Urothelium cell line (cell line): ENCODE results near the gene CTRB2.
"Not testable (repeated sequence)": the region's sequence is repeated elsewhere in the genome, so short reads cannot be mapped to it uniquely, and the experiment has no call there.

Source experiments
- DNase-seq: peaks from one replicate; pipeline ENCODE4 v3.0.0; 2011; ENCODE audit warnings: low spot score, mixed read lengths
- FAIRE-seq: peaks from 2 replicates; lab custom pipeline; 2011; peaks lifted over from hg19 to GRCh38; lab: Jason Lieb, UNC

Gene CTRB2

DNA sequence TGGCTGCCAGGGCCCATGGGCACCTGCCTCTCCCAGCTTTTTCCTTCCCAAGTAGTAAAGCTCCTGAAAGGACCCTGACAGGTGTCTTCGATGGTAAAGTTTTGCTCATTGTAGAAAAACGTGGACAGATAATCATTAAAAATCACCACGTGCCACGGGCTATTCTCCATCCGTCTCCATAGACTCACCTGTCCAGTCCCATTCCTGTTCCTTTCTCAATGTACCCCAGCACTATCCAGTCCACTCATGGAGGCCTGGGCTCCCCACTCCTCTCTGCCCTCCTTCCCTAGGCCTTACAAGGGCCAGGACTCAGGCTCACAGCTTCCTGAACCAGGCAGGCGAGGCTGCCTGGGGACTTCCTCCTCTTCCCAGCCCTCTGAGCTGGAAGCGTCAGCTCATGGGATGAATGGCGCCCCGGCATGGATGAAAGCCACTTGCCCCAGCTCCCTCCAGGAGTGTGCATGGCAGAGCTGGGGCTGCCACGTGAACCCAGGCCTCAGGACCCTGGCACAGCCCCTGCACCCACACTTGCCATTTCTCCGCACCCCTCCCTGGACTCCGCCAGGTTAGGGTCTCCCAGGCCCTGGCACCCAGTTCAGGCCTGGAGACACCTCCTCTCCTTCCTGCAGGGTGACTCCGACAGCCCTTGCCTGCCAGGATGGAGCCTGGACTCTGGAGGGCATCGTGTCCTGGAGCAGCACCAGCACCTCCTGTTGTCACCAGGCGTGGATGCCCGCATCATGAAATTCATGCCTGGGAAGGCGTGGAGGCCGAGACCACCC is 20.6 kb upstream of the CTRB2 start:
- no peak for DNase-seq
- no peak for FAIRE-seq

GRCh38 chr16:75226550-75227360 is 19.8 kb upstream of the CTRB2 start:
- DNase-seq (no peak), FAIRE-seq (no peak)

- FAIRE-seq (no peak), DNase-seq (no peak)
Measured at GRCh38 chr16:75225678-75226515, 18.9 kb upstream of the CTRB2 start.

- no peak for FAIRE-seq
- no peak for DNase-seq
Measured at GRCh38 chr16:75225092-75225491, 18.1 kb upstream of the CTRB2 start.

DNA sequence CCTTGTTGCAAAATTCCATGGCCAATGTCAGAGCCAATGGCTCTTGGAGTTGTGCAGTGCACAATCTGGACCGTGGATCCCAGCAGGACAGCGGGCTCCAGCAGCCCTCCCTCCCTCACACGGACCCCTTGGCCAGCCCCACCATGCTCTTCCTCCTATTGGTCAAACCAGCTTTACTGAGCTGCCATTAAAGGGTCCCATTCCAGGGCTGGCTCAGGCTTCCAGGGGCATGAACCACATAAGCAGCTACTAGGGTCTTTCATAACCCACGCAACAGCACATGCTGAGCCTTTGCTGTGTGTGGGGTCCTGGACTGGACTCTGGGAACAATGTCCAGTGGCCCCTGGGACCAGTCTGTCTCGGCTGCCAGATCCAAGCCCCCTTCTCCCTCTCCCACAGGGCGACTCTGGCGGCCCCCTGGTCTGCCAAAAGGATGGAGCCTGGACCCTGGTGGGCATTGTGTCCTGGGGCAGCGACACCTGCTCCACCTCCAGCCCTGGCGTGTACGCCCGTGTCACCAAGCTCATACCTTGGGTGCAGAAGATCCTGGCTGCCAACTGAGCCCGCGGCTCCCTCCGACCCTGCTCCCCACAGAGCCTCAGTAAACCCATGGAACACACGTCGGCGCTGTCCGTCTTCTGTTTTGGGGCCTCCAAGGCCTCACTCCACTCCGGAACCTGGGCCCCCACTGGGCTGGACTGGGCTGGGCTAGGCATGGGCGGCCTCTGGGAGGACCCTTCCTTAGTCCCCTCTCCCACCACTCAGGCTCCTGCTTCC is 17.5 kb upstream of the CTRB2 start:
- FAIRE-seq (no peak), DNase-seq (no peak)

GRCh38 chr16:75223129-75223528 is 16.2 kb upstream of the CTRB2 start:
- not testable (repeated sequence) for DNase-seq, FAIRE-seq

- no peak for FAIRE-seq
- DNase-seq: no peak
Measured at GRCh38 chr16:75222271-75222783, 15.4 kb upstream of the CTRB2 start.

DNA sequence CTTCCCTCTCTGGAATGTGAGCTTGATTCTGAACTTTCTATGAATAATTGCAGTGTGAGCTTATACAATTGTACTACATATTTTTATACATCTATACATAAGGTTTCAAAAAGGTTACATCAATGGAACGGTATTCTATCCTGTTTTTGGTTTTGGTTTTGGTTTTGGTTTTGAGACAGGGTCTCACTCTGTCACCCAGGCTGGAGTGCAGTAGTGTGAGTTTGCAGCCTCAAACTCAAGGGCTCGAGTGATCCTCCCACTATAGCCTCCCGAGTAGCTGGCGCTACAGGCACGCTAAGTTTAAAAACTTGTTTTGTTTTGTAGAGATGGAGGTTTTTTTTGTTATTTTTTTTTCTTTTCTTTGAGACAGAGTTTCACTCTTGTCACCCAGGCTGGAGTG is 12.9 kb upstream of the CTRB2 start:
- FAIRE-seq (no peak), DNase-seq (no peak)

DNA sequence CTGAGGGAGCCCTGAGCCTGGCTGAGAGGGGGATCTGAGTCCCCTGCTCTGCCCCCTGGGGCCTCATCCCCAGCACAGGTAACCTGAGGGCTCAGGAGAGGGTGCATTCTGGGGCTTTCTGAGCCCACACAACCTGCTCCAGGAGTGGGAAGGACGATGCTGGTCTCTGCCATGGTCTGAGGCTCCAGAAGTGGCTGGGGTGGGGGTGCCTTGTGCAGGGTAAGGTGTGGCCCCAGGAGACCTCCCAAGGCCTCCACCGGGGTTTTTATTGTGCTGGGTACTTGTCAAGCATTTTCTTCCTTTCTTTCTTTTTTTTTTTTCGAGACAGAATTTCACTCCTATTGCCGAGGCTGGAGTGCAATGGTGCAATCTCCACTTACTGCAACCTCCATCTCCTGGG is 12.1 kb upstream of the CTRB2 start:
- no peak for DNase-seq
- FAIRE-seq: no peak

DNA sequence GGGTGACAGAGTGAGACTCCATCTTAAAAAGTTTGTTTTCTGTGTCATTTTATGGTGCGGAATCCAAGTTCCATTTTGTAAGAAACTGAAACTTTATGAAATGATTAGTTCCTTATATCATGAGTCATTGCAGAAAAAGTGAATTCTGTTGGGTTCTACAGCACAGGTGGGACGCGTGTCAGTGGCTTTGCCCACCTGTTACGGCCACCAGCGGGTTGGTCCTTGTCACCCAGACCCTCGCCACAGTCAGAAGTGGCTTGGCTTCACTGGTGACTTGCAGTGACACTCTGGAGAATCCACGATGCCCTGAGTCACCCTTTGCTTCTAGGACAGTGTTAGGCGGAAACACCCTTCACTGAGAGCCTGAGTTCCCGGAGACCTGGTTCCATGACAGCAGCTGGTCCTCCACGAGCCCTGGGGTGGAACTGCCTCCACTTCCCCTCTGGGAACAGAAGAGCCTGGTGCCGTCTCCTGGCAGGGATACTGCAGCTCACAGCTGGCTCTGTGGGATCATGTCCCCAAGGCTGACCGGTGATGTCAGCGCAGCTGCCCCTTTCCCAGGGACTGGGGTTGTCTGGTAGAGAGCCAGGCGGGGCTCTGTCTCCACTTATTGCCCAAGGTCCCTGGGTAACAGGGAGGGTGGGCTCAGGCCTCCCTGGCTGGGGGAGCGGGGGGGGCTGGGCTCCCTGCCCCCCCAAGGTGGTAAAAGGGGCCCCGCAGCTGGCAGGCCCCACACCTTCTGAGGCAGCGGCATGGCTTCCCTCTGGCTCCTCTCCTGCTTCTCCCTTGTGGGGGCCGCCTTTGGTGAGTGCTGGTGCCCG is 11.5 kb upstream of the CTRB2 start, which contains the start of gene CTRB1:
Gene CTRB1 (plus strand): TSS at position 733 of the 821 bp plus-strand sequence. CDS start 20 bp downstream, at position 753.
- DNase-seq (no peak), FAIRE-seq (no peak)

- FAIRE-seq (no peak), DNase-seq (no peak)
Measured at GRCh38 chr16:75217389-75217851, 10.5 kb upstream of the CTRB2 start.

DNA sequence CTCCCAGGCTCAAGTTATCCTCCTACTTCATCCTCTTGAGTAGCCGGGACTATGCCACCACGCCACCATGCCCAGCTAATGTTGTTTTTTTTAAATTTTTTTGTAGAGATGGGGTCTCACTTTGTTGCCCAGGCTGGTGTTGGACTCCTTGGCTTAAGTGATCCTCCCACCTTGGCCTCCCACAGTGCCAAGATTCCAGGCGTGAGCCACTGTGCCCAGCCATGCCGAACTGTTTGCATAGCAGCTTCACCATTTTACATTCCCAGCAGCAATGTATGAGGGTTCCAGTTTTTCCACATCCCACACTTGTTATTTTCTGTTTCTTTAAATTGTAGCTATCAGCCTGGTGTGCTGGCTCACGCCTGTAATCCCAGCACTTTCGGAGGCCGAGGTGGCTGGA is 9.6 kb upstream of the CTRB2 start:
- FAIRE-seq: no peak
- no peak for DNase-seq

- DNase-seq (no peak), FAIRE-seq (no peak)
Measured at GRCh38 chr16:75216127-75216526, 9.2 kb upstream of the CTRB2 start.

- FAIRE-seq, DNase-seq: not testable (repeated sequence)
Measured at GRCh38 chr16:75211286-75211685, 4.3 kb upstream of the CTRB2 start.

DNA sequence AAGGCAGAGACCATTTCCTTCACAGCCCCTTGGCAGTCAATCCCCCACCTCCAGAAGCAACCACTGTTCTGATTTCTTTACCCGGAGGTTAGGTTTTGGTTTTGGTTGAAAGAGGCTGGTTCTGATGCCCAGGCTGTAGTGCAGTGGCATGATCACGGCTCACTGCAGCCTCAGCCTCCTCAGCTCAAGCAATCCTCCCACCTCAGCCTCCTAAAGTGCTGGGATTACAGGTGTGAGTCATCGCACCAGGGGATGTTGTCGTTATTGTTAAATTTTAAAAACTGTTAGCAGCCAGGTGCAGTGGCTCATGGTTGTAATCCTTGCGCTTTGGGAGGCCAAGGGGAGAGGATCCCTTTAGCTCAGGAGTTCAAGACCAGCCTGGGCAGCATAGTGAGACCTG is 3.0 kb upstream of the CTRB2 start:
- FAIRE-seq: no peak

DNA sequence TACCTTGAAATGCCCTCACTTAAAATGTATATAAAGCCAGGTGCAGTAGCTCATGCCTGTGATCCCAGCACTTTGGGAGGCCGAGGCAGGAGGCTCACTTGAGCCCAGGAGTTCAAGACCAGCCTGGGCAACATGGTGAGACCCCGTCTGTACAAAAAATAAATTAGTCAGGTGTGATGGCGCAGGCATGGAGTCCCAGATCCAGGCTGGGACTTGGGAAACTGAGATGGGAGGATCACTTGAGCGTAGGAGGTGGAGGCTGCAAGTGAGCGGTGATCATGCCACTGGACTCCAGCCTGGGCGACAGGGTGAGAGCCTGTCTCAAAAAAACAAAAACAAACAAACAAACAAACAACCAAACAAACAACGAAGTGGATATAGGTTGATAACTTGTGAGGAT is 2.6 kb upstream of the CTRB2 start:
- not testable (repeated sequence) for DNase-seq, FAIRE-seq

More for the DNA sequence above, 3.0 kb upstream of the CTRB2 start:
- DNase-seq: no peak

DNA sequence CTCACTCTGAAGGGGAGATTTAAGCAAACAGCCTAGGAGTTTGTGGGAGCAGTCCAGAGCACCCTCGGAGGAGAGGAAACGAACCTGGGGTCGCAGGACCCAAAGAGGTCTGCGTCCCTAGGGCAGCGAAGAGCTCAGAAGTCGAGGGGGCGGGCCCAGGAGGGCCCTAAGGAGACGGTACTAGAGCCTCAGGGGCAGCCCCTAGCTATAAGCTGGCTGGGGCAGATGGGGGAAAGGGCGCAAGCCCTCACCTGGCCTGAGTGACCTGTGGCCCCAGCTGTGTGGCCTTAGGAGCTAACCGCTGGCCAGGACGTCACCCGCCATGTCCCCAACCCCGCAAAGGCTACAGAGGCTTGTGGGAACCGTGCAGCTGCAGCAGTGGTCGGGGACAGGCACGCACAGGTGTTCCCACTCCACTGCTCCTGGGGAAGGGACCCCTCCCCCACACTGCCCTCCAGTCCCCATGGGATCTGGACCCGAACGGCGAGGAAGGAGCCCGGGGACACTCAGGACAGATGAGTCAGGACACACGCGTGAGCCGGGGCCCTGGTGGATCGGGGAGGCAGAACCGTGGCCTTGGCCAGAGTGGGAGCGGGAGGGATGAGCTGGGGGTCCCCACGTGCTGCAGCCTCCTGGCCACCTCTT is 2.0 kb upstream of the CTRB2 start:
- DNase-seq (no peak), FAIRE-seq (no peak)

GRCh38 chr16:75208242-75208825 is 1.4 kb upstream of the CTRB2 start:
- no peak for DNase-seq
- FAIRE-seq: no peak
